GM19238 (cell line): Measurements from ENCODE around the gene CFAP97D1.
A peak's percentile ranks its signal among the peaks of the same experiment; 100 is the strongest.

ENCODE experiments used
- DNase-seq: peaks from one replicate; pipeline ENCODE4 v3.0.0; 2011; ENCODE audit warnings: low spot score; ENCODE audit not compliant: insufficient read length

The CFAP97D1 gene

GRCh38 chr17:43780135-43780534, at the start of gene CFAP97D1:
Gene CFAP97D1 (plus strand): TSS chr17:43780435. CDS start chr17:43780463, 28 bp downstream.
- DNase-seq: no peak

GRCh38 chr17:43732958-43733357, 47.3 kb upstream of the CFAP97D1 start:
- no peak for DNase-seq

- no peak for DNase-seq
Observed at GRCh38 chr17:43733956-43734355, 46.3 kb upstream of the CFAP97D1 start.

- DNase-seq: no peak
Observed at GRCh38 chr17:43734376-43734775, 45.9 kb upstream of the CFAP97D1 start.

- no peak for DNase-seq
Observed at GRCh38 chr17:43736389-43736788, 43.8 kb upstream of the CFAP97D1 start.

GRCh38 chr17:43737722-43738121, 42.5 kb upstream of the CFAP97D1 start:
- DNase-seq: no peak

GRCh38 chr17:43740541-43740940, 39.7 kb upstream of the CFAP97D1 start:
- no peak for DNase-seq

GRCh38 chr17:43741636-43742035, 38.6 kb upstream of the CFAP97D1 start:
- no peak for DNase-seq

GRCh38 chr17:43745541-43745940, 34.7 kb upstream of the CFAP97D1 start:
- no peak for DNase-seq

GRCh38 chr17:43750153-43750552, 30.1 kb upstream of the CFAP97D1 start:
- no peak for DNase-seq

- no peak for DNase-seq
Observed at GRCh38 chr17:43753493-43754129, 26.6 kb upstream of the CFAP97D1 start.

- no peak for DNase-seq
Observed at GRCh38 chr17:43754947-43755346, 25.3 kb upstream of the CFAP97D1 start.

GRCh38 chr17:43755389-43755875, 24.8 kb upstream of the CFAP97D1 start:
- DNase-seq: no peak

GRCh38 chr17:43756201-43756600, 24.0 kb upstream of the CFAP97D1 start:
- DNase-seq: no peak

- no peak for DNase-seq
Observed at GRCh38 chr17:43757171-43757660, 23.0 kb upstream of the CFAP97D1 start.

GRCh38 chr17:43758086-43758485, 22.1 kb upstream of the CFAP97D1 start:
- no peak for DNase-seq

- DNase-seq: no peak
Observed at GRCh38 chr17:43758497-43759174, 21.6 kb upstream of the CFAP97D1 start, which contains the start of gene SOST. Gene SOST (minus strand): TSS chr17:43758791. CDS start chr17:43758741, 50 bp downstream.

GRCh38 chr17:43759836-43760235, 20.4 kb upstream of the CFAP97D1 start:
- DNase-seq: no peak

- DNase-seq: peak; percentile 88
Observed at GRCh38 chr17:43760254-43760852, 19.9 kb upstream of the CFAP97D1 start.

GRCh38 chr17:43766413-43767052, 13.7 kb upstream of the CFAP97D1 start:
- DNase-seq: no peak

GRCh38 chr17:43767053-43767712, 13.1 kb upstream of the CFAP97D1 start:
- DNase-seq: no peak
